B cell (primary cell): ENCODE data around the gene VWA5B1. TPM values are rescaled to one million over a fixed set of nuclear protein-coding genes. Genes with fewer than 3 reads are reported as not detected.

Experiments
- ATAC-seq: fragments of 200-7000 bp; cut with Tn5 transposase; one replicate; pipeline ENCODE4 v1.10.0; 2021; ENCODE audit warnings: low read depth, mild to moderate bottlenecking, moderate number of reproducible peaks, moderate library complexity
- CTCF ChIA-PET: fragments of 350-600 bp; sonication (Branson Sonifier 250); formaldehyde crosslinking; loops from one replicate; lab custom pipeline; 2021; ENCODE audit warnings: antibody characterized with exemption, inconsistent platforms; lab: Charles Lee
- POLR2A ChIA-PET: fragments of 350-600 bp; sonication (Branson Sonifier 250); formaldehyde crosslinking; loops from one replicate; lab custom pipeline; 2021; ENCODE audit warnings: antibody characterized with exemption; lab: Charles Lee
- DNase-seq: peaks from one replicate; pipeline ENCODE4 v3.0.0; 2013
- H2AFZ ChIP-seq: 2 replicates; pipeline ENCODE4 v1.6.1; 2012; ENCODE audit warnings: mild to moderate bottlenecking, low read depth, low read length; ENCODE audit not compliant: insufficient read depth, poor library complexity, severe bottlenecking
- H3K27ac ChIP-seq, 2 donors: 1 replicate in 1 of 2; 2 replicates in 1 of 2; pipeline ENCODE4 v1.5.1; 2012 to 2013; ENCODE audit warnings: low read length in 2 of 2, mild to moderate bottlenecking in 2 of 2, moderate library complexity in 1 of 2
- H3K27me3 ChIP-seq, 4 experiments: fragments of 200-600 bp in 1 of 4; sonication (generic) in 1 of 4; replicated peaks in 1 of 4; 1 replicate in 2 of 4; 2 replicates in 2 of 4; pipeline versions ENCODE4 v1.6.1 to v1.7.0; 2013 to 2016; ENCODE audit warnings: low read length in 3 of 4, mild to moderate bottlenecking in 2 of 4, mixed read lengths in 1 of 4, moderate library complexity in 1 of 4; ENCODE audit not compliant: insufficient read depth in 4 of 4, control insufficient read depth in 3 of 4; ENCODE audit errors: control extremely low read depth in 1 of 4
- H3K36me3 ChIP-seq, 2 experiments: replicated peaks in 1 of 2; 1 replicate in 1 of 2; 2 replicates in 1 of 2; pipeline versions ENCODE4 v1.6.1 to v1.7.1; 2013; ENCODE audit warnings: low read length in 1 of 2; ENCODE audit not compliant: insufficient read depth in 2 of 2, control insufficient read depth in 1 of 2; ENCODE audit errors: control extremely low read depth in 1 of 2, extremely low read depth in 1 of 2
- H3K4me1 ChIP-seq, 2 donors: fragments of 200-600 bp in 1 of 2; sonication (generic) in 1 of 2; 1 replicate in 1 of 2; 2 replicates in 1 of 2; pipeline versions ENCODE4 v1.5.1 to v1.6.1; 2013 to 2017; ENCODE audit warnings: low read length in 2 of 2; ENCODE audit not compliant: control insufficient read depth in 2 of 2, insufficient read depth in 2 of 2
- H3K4me2 ChIP-seq: replicated peaks from 2 replicates; pipeline ENCODE3; 2012; ENCODE audit warnings: mild to moderate bottlenecking, low read depth, low read length; ENCODE audit not compliant: poor library complexity, severe bottlenecking
- H3K4me3 ChIP-seq, 5 experiments: fragments of 200-600 bp in 1 of 5; sonication (generic) in 1 of 5; 1 replicate in 3 of 5; 2 replicates in 2 of 5; pipeline versions ENCODE4 v1.5.1 to v1.7.0; 2011 to 2016; ENCODE audit warnings: low read length in 4 of 5, mild to moderate bottlenecking in 4 of 5, low read depth in 2 of 5, control low read depth in 1 of 5, moderate library complexity in 1 of 5; ENCODE audit not compliant: insufficient read depth in 1 of 5; ENCODE audit errors: control extremely low read depth in 1 of 5, extremely low read depth in 1 of 5
- H3K79me2 ChIP-seq: fragments of 200-600 bp; sonication (generic); one replicate; pipeline ENCODE4 v1.6.0; 2016; ENCODE audit warnings: low read length; ENCODE audit not compliant: control insufficient read depth, insufficient read depth
- H3K9ac ChIP-seq: fragments of 200-600 bp; sonication (generic); 2 replicates; pipeline ENCODE4 v1.6.1; 2017; ENCODE audit warnings: mild to moderate bottlenecking, low read length, moderate library complexity
- H3K9me3 ChIP-seq, 3 donors: one replicate each; pipeline versions ENCODE4 v1.6.1 to v1.7.1; 2013; ENCODE audit warnings: low read length in 2 of 3; ENCODE audit not compliant: control insufficient read depth in 2 of 3, insufficient read depth in 1 of 3; ENCODE audit errors: control extremely low read depth in 1 of 3
- H4K20me1 ChIP-seq: 2 replicates; pipeline ENCODE4 v1.6.0; 2012; ENCODE audit warnings: mild to moderate bottlenecking, low read length; ENCODE audit not compliant: insufficient read depth, control insufficient read depth, poor library complexity, severe bottlenecking
- H3K27ac Mint-ChIP-seq: one replicate; pipeline ENCODE4 v1.8.0; 2021; ENCODE audit warnings: mixed read lengths
- H3K27me3 Mint-ChIP-seq: one replicate; pipeline ENCODE4 v1.8.0; 2021; ENCODE audit warnings: mixed read lengths
- H3K4me1 Mint-ChIP-seq: one replicate; pipeline ENCODE4 v1.8.0; 2021; ENCODE audit warnings: mixed read lengths
- H3K4me3 Mint-ChIP-seq: one replicate; pipeline ENCODE4 v1.8.0; 2021; ENCODE audit warnings: mixed read lengths
- H3K9me3 Mint-ChIP-seq: one replicate; pipeline ENCODE4 v1.8.0; 2022; ENCODE audit warnings: mixed read lengths; ENCODE audit not compliant: insufficient read depth
- CTCF ChIP-seq: fragments of 200-600 bp; IDR thresholded peaks from one replicate; pipeline ENCODE4 v1.8.0; 2022; ENCODE audit warnings: antibody characterized with exemption, mild to moderate bottlenecking
- EZH2 ChIP-seq: IDR thresholded peaks from 2 replicates; pipeline ENCODE4 v1.6.1; 2012; ENCODE audit warnings: borderline replicate concordance, low read depth, mild to moderate bottlenecking, moderate library complexity, low read length; ENCODE audit not compliant: insufficient read depth, poor library complexity, severe bottlenecking
- WGBS: methylation state at CpG from one replicate; pipeline ENCODE4 v1.1.5; 2013; ENCODE audit warnings: missing lambda C conversion rate; ENCODE audit not compliant: insufficient coverage; 5-methylcytosine and 5-hydroxymethylcytosine counted together
- intact Hi-C: fragments of 100-400 bp; cut with micrococcal nuclease; formaldehyde crosslinking; loops from one replicate; pipeline ENCODE4 v1.10.0; 2022
- polyA plus RNA-seq: library from polyadenylated mRNA; depleted of rRNA; stranded (reverse); fragments of >200 nt; gene quantifications from 2 replicates; pipeline ENCODE4 v1.2.3, GENCODE V29; 2012
- total RNA-seq, 2 donors: library from RNA; stranded (reverse); fragments of 120-200 nt in 1 of 2; gene quantifications; 1 replicate in 1 of 2; 2 replicates in 1 of 2; pipeline versions ENCODE4 v1.2.3 to v1.2.4, GENCODE V29; 2013 to 2022

The VWA5B1 gene
- total and polyA plus RNA-seq, 2 donors (not counting 1 experiment from before 2014, with no cell fraction given): not detected

- Mint-ChIP-seq H3K27me3 (peaks cover 63% of the 10 kb centered on the region), H3K9me3 (peaks cover 4% of the 10 kb centered on the region), H3K4me3 (no peak overlapping the region), H3K4me1 (peaks cover 9% of the 10 kb centered on the region), H3K27ac (no peak overlapping the region)
- ChIA-PET CTCF (no interaction called here), POLR2A (no interaction called here)
- H3K27ac ChIP-seq: no peak overlapping the region
- intact Hi-C loops: no loop called here
- DNase-seq (no peak), ATAC-seq (no peak)
- H4K20me1 ChIP-seq: no peaks in the 10 kb centered on the region
- peaks cover 0 to 5% of the 10 kb centered on the region in 2 donors for H3K4me1 ChIP-seq
- H3K27me3 ChIP-seq: peaks cover 0 to 36% (median 10%) of the 10 kb centered on the region in 4 experiments
- H3K4me2 ChIP-seq: no peak overlapping the region
- H3K9ac ChIP-seq: no peak overlapping the region
- H3K36me3 ChIP-seq: no peaks in the 10 kb centered on the region
- no peaks in the 10 kb centered on the region for H3K79me2 ChIP-seq
- no peak overlapping the region for H2AFZ ChIP-seq
- peaks cover 0 to under 1% (median 0%) of the 10 kb centered on the region in 3 donors for H3K9me3 ChIP-seq
- WGBS: 82% methylated on average over 5 of the region's 11 CpGs
- no peak overlapping the region for H3K4me3 ChIP-seq
- TF ChIP-seq EZH2 (no peak), CTCF (no peak)
These were observed 98.9 kb downstream of the VWA5B1 start for GRCh38 chr1:20389571-20389970.

GRCh38 chr1:20390589-20391331, 100.1 kb downstream of the VWA5B1 start:
- Histone ChIP-seq H3K4me3 (no peak overlapping the region), H3K4me1 (peaks cover 0 to under 1% of the 10 kb centered on the region in 2 donors), H4K20me1 (no peaks in the 10 kb centered on the region), H3K27me3 (peaks cover 0 to 26% (median 3%) of the 10 kb centered on the region in 4 experiments), H3K79me2 (no peaks in the 10 kb centered on the region), H3K27ac (no peak overlapping the region), H3K9ac (no peak overlapping the region), H2AFZ (no peak overlapping the region), H3K4me2 (no peak overlapping the region), H3K9me3 (peaks cover 0 to 11% (median 3%) of the 10 kb centered on the region in 3 donors), H3K36me3 (no peaks in the 10 kb centered on the region)
- DNase-seq (no peak), ATAC-seq (no peak)
- ChIA-PET POLR2A (interaction anchor here (0.7 kb wide), 1 partner anchor 11 kb away, joined by 9 read pairs; no protein-coding TSS in a partner anchor), CTCF (no interaction called here)
- 80% methylated on average over 2 of the region's 5 CpGs for WGBS
- H3K27ac Mint-ChIP-seq: no peak overlapping the region
- H3K4me3 Mint-ChIP-seq: no peak overlapping the region
- peaks cover 52% of the 10 kb centered on the region for H3K27me3 Mint-ChIP-seq
- intact Hi-C loops: no loop called here
- TF ChIP-seq EZH2 (no peak), CTCF (no peak)
- H3K9me3 Mint-ChIP-seq: peaks cover 4% of the 10 kb centered on the region
- H3K4me1 Mint-ChIP-seq: no peaks in the 10 kb centered on the region
